Mucosa of descending colon (tissue), 3 donors: Measurements from ENCODE around the gene PARP8. TPM values are rescaled to one million over a fixed set of nuclear protein-coding genes. Genes with fewer than 3 reads are reported as not detected.

ENCODE experiments used
- ATAC-seq: fragments of 200-7000 bp; cut with Tn5 transposase; one replicate; pipeline ENCODE4 v1.9.1; 2020; ENCODE audit warnings: mild to moderate bottlenecking, moderate library complexity
- DNase-seq, 3 donors: peaks; one replicate each; pipeline ENCODE4 v3.0.0-alpha.2; 2020
- H3K36me3 ChIP-seq: fragments of 200-600 bp; one replicate; pipeline ENCODE4 v1.8.0; 2021; ENCODE audit warnings: low read depth, mild to moderate bottlenecking
- H3K4me1 ChIP-seq: fragments of 200-600 bp; one replicate; pipeline ENCODE4 v1.8.0; 2021; ENCODE audit warnings: low read depth, mild to moderate bottlenecking
- H3K4me3 ChIP-seq: fragments of 200-600 bp; one replicate; pipeline ENCODE4 v1.8.0; 2021; ENCODE audit warnings: mild to moderate bottlenecking
- H3K9me3 ChIP-seq: fragments of 200-600 bp; one replicate; pipeline ENCODE4 v1.8.0; 2021; ENCODE audit warnings: mild to moderate bottlenecking
- CTCF ChIP-seq: fragments of 200-600 bp; IDR thresholded peaks from one replicate; pipeline ENCODE4 v1.8.0; 2022; ENCODE audit warnings: antibody characterized with exemption, mild to moderate bottlenecking
- intact Hi-C, 2 donors: fragments of 100-400 bp; cut with DNase I in 1 of 2; cut with micrococcal nuclease in 1 of 2; formaldehyde crosslinking; loops; one replicate each; pipeline versions ENCODE4 v1.11.0 to v1.11.1; 2022; cut with DNase I, micrococcal nuclease
- total RNA-seq, 3 donors: library from RNA; stranded (reverse); fragmentation: NEBNext Ultra II Directional in 2 of 3; extraction: Animal tissue kit (Norgen Biotek cat#: 25700) in 2 of 3; gene quantifications; one replicate each; pipeline versions ENCODE4 v1.2.1 to v1.2.4, GENCODE V29; 2021 to 2023
- donor health status: DM: no; HTN: no; CAD: no; lungs with moderate emphysema.
- donor health status: DM: no; HTN: no; CAD: no.
- donor health status: DM: no; HTN: yes; CAD: no.

Gene PARP8
- total RNA-seq, 3 donors from 2014 or later, result 7.4 to 29.3 (median 20.1) TPM

- DNase-seq, result no peak
- no peaks in the 10 kb centered on the region for H3K9me3 ChIP-seq
- H3K36me3 ChIP-seq, result no peaks in the 10 kb centered on the region
- no peak overlapping the region for H3K4me3 ChIP-seq
- no peaks in the 10 kb centered on the region for H3K4me1 ChIP-seq
- ATAC-seq, result no peak
- intact Hi-C loops, result no loop called here
- no peak for TF ChIP-seq CTCF
Observed at GRCh38 chr5:50863534-50864170, 197.2 kb downstream of the PARP8 start.

- no peak for TF ChIP-seq CTCF
- DNase-seq (no peak), ATAC-seq (no peak)
- intact Hi-C loops, result no loop called here
- H3K4me1 ChIP-seq, result no peaks in the 10 kb centered on the region
- H3K9me3 ChIP-seq, result no peaks in the 10 kb centered on the region
- no peak overlapping the region for H3K4me3 ChIP-seq
- H3K36me3 ChIP-seq, result no peaks in the 10 kb centered on the region
Observed at GRCh38 chr5:50864466-50864865, 198.0 kb downstream of the PARP8 start.

- intact Hi-C loops, result no loop called here
- H3K36me3 ChIP-seq, result no peaks in the 10 kb centered on the region
- H3K4me3 ChIP-seq, result no peak overlapping the region
- DNase-seq (no peak), ATAC-seq (no peak)
- no peaks in the 10 kb centered on the region for H3K4me1 ChIP-seq
- H3K9me3 ChIP-seq, result no peaks in the 10 kb centered on the region
- TF ChIP-seq CTCF, result no peak
Observed at GRCh38 chr5:50866415-50866814, 200.0 kb downstream of the PARP8 start.

- DNase-seq (no peak), ATAC-seq (no peak)
- Histone ChIP-seq H3K9me3 (no peaks in the 10 kb centered on the region), H3K4me1 (no peaks in the 10 kb centered on the region), H3K36me3 (no peaks in the 10 kb centered on the region), H3K4me3 (no peak overlapping the region)
- no peak for TF ChIP-seq CTCF
- intact Hi-C loops, result no loop called here
Observed at GRCh38 chr5:50867140-50867539, 200.7 kb downstream of the PARP8 start.

- intact Hi-C loops, result no loop called here
- Histone ChIP-seq H3K36me3 (no peaks in the 10 kb centered on the region), H3K9me3 (no peaks in the 10 kb centered on the region), H3K4me3 (no peak overlapping the region), H3K4me1 (no peaks in the 10 kb centered on the region)
- ATAC-seq (no peak), DNase-seq (no peak)
- no peak for TF ChIP-seq CTCF
Observed at GRCh38 chr5:50873595-50874277, 207.3 kb downstream of the PARP8 start.
